ENCODE data around the gene ATP23.

Gene ATP23

GRCh38 chr12:57983146-57983857, 41.9 kb downstream of the ATP23 start:
- no peak for DNase-seq (ENCODE audit: low read depth, low spot score)

- no peak for DNase-seq (ENCODE audit: low read depth, low spot score)
These were observed 42.6 kb downstream of the ATP23 start for GRCh38 chr12:57983858-57984505.

- no peak for DNase-seq (ENCODE audit: low read depth, low spot score)
These were observed 43.3 kb downstream of the ATP23 start for GRCh38 chr12:57984629-57985151.

GRCh38 chr12:57985685-57986084, 44.3 kb downstream of the ATP23 start:
- no peak for DNase-seq (ENCODE audit: low read depth, low spot score)

GRCh38 chr12:57989838-57990237, 48.5 kb downstream of the ATP23 start:
- no peak for DNase-seq (ENCODE audit: low read depth, low spot score)

GRCh38 chr12:57990241-57990883, 49.0 kb downstream of the ATP23 start:
- no peak for DNase-seq (ENCODE audit: low read depth, low spot score)

- DNase-seq (ENCODE audit: low read depth, low spot score): no peak
These were observed 50.6 kb downstream of the ATP23 start for GRCh38 chr12:57992001-57992400.

- no peak for DNase-seq (ENCODE audit: low read depth, low spot score)
These were observed 51.7 kb downstream of the ATP23 start for GRCh38 chr12:57993030-57993429.

GRCh38 chr12:57993834-57994233, 52.5 kb downstream of the ATP23 start:
- DNase-seq (ENCODE audit: low read depth, low spot score): no peak

- no peak for DNase-seq (ENCODE audit: low read depth, low spot score)
These were observed 55.2 kb downstream of the ATP23 start for GRCh38 chr12:57996520-57996919.

- DNase-seq (ENCODE audit: low read depth, low spot score): no peak
These were observed 56.9 kb downstream of the ATP23 start for GRCh38 chr12:57998251-57998650.

GRCh38 chr12:58000499-58000898, 59.1 kb downstream of the ATP23 start:
- no peak for DNase-seq (ENCODE audit: low read depth, low spot score)

- DNase-seq (ENCODE audit: low read depth, low spot score): no peak
These were observed 66.5 kb downstream of the ATP23 start for GRCh38 chr12:58007875-58008274.

- no peak for DNase-seq (ENCODE audit: low read depth, low spot score)
These were observed 67.3 kb downstream of the ATP23 start for GRCh38 chr12:58008634-58009033.

Data from iPS DF 19.7 (cell line).